ENCODE data around the gene EPN3.
A peak's percentile ranks its signal among the peaks of the same experiment; 100 is the strongest.

EPN3 gene

DNA sequence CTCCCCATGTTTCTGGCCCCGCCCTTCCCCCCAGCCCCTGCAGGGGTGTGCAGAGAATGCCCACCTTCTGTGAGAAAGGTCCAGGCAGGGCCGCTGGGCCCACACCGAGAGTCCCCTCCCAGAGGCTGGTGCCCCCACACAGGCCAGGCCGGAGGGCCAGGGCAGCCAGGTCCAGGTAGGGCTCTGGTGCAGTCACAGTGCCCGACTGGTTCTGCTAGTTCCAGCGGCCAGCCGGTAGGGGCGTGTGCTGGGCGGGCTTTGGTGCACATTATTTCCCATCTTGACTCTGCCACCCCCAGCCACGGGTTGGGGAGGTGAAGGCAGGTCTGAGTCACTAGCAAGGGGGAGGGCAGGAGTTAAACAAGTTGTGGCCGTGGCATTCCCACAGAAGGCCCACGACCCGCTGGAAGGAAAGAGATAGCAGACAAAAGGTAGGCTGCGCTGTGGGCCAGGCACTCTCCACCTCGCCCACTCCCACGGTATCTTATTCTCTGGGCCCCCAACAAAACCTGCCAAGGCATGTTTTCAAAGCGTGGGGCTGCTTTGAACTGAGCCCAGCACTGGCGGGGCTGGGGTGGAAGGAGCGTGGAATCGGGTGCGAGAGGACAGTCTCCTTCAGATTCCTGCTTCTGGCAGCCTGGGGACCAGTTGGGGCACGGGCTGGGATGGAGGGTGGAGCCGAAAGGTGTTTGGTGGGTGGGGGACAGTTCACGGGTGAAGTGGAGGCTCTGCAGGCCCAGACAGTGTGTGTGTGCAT, 1.9 kb downstream of the EPN3 start:
- peaks cover 0 to 3% of the 10 kb centered on the region in 2 experiments for H3K36me3 ChIP-seq (ENCODE audit: control insufficient read depth in 1 of 2, insufficient read depth in 2 of 2, low read depth in 1 of 2, low read length in 2 of 2)
- no peak overlapping the region for H2BK120ac ChIP-seq (ENCODE audit: low read depth, low read length)
- no peak overlapping the region for H3K4ac ChIP-seq (ENCODE audit: low read depth in 1 of 2, low read length in 2 of 2)
- no peak overlapping the region for H4K8ac ChIP-seq (ENCODE audit: low read length)
- H3K27me3 ChIP-seq (ENCODE audit: control insufficient read depth in 1 of 2, insufficient read depth in 1 of 2, low read length in 2 of 2): peaks cover 34 to 63% of the 10 kb centered on the region in 2 experiments
- no peak overlapping the region for H3K27ac ChIP-seq (ENCODE audit: low read length, poor library complexity, severe bottlenecking)
- H2AFZ ChIP-seq (ENCODE audit: low read depth, low read length): no peak overlapping the region
- H4K91ac ChIP-seq (ENCODE audit: low read length): no peak overlapping the region
- H2BK5ac ChIP-seq (ENCODE audit: low read depth, low read length, poor library complexity, severe bottlenecking): no peak overlapping the region
- no peak overlapping the region for H3K14ac ChIP-seq (ENCODE audit: low read length in 2 of 2)
- no peak overlapping the region for H2AK5ac ChIP-seq (ENCODE audit: low read length, severe bottlenecking)
- H3K18ac ChIP-seq (ENCODE audit: low read depth in 1 of 2, low read length in 2 of 2): peak overlapping the region; percentile 23 to 46
- no peaks in the 10 kb centered on the region for H3K9me3 ChIP-seq (ENCODE audit: control insufficient read depth, low read length)
- H3K9ac ChIP-seq (ENCODE audit: low read length): no peak overlapping the region
- 50% methylated on average over 22 of the region's 24 CpGs for WGBS
- H3K4me3 ChIP-seq (ENCODE audit: insufficient read depth in 1 of 2, low read depth in 1 of 2, low read length in 2 of 2): no peak overlapping the region
- H3K79me1 ChIP-seq (replicated peaks; ENCODE audit: low read length, poor library complexity, severe bottlenecking): no peaks in the 10 kb centered on the region
- H3K4me1 ChIP-seq (ENCODE audit: control insufficient read depth, insufficient read depth, low read depth, low read length): peaks cover 29% of the 10 kb centered on the region
- no peak overlapping the region for H2BK12ac ChIP-seq (ENCODE audit: low read length in 2 of 2)
- no peak overlapping the region for H2BK15ac ChIP-seq (ENCODE audit: low read depth, poor library complexity, severe bottlenecking)
- peak overlapping the region; percentile 12 for H3K4me2 ChIP-seq (ENCODE audit: low read length, poor library complexity, severe bottlenecking)
- peak; percentile 34 for DNase-seq
- no peak overlapping the region for H3K23ac ChIP-seq (ENCODE audit: low read length in 2 of 2)

DNA sequence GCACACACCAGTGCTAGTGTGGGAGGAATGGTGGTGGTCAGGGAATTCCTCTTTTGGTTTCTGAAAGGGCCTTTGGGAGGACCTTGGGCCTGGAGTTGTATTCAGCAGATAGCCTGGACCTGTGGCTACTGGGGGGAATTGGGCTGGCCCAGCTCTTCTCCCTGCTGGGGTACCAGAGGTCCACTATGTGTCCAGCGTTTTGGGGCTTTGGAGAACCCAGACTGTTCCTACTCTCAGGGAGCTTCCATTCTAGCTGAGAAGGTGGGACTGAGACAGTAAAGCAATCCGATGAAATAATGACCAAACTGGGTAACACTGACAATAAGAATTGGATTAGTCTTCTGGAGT, 2.4 kb downstream of the EPN3 start:
- Histone ChIP-seq H3K79me1 (replicated peaks; ENCODE audit: low read length, poor library complexity, severe bottlenecking) (no peaks in the 10 kb centered on the region), H3K9me3 (ENCODE audit: control insufficient read depth, low read length) (no peaks in the 10 kb centered on the region), H2BK5ac (ENCODE audit: low read depth, low read length, poor library complexity, severe bottlenecking) (no peak overlapping the region), H2AK5ac (ENCODE audit: low read length, severe bottlenecking) (no peak overlapping the region), H3K4me1 (ENCODE audit: control insufficient read depth, insufficient read depth, low read depth, low read length) (peaks cover 29% of the 10 kb centered on the region), H2BK120ac (ENCODE audit: low read depth, low read length) (no peak overlapping the region), H2BK15ac (ENCODE audit: low read depth, poor library complexity, severe bottlenecking) (no peak overlapping the region), H3K4me2 (ENCODE audit: low read length, poor library complexity, severe bottlenecking) (no peak overlapping the region), H4K8ac (ENCODE audit: low read length) (no peak overlapping the region), H3K4me3 (ENCODE audit: insufficient read depth in 1 of 2, low read depth in 1 of 2, low read length in 2 of 2) (no peak overlapping the region), H2BK12ac (ENCODE audit: low read length in 2 of 2) (no peak overlapping the region), H3K4ac (ENCODE audit: low read depth in 1 of 2, low read length in 2 of 2) (no peak overlapping the region), H3K23ac (ENCODE audit: low read length in 2 of 2) (no peak overlapping the region), H3K9ac (ENCODE audit: low read length) (no peak overlapping the region), H4K91ac (ENCODE audit: low read length) (no peak overlapping the region), H2AFZ (ENCODE audit: low read depth, low read length) (no peak overlapping the region), H3K18ac (ENCODE audit: low read depth in 1 of 2, low read length in 2 of 2) (no peak overlapping the region), H3K27ac (ENCODE audit: low read length, poor library complexity, severe bottlenecking) (no peak overlapping the region), H3K27me3 (ENCODE audit: control insufficient read depth in 1 of 2, insufficient read depth in 1 of 2, low read length in 2 of 2) (peaks cover 29 to 58% of the 10 kb centered on the region in 2 experiments), H3K14ac (ENCODE audit: low read length in 2 of 2) (no peak overlapping the region), H3K36me3 (ENCODE audit: control insufficient read depth in 1 of 2, insufficient read depth in 2 of 2, low read depth in 1 of 2, low read length in 2 of 2) (peaks cover 0 to 3% of the 10 kb centered on the region in 2 experiments)
- 92% methylated on average over 2 of the region's 2 CpGs for WGBS
- DNase-seq: no peak

DNA sequence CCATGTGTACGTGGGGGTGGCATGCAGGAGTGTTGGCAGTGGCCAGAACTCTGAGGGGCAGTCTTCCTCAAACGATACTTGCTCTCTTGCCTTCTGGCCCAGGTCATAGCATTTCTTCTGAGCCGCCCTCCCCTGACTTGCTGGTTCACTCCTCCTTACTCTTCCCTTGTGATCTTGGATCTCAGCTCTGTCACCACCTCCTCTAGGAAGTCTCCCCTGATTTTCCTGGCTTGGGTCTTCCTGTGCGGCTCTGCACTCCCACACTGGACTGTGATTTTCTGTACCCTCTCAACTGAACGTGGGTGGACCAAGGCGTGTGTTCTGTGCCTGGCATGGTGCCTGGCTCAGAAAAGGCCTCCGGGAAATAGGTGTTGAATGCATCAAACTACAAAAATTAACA, 2.9 kb downstream of the EPN3 start:
- no peak overlapping the region for H3K9ac ChIP-seq (ENCODE audit: low read length)
- H3K4me3 ChIP-seq (ENCODE audit: insufficient read depth in 1 of 2, low read depth in 1 of 2, low read length in 2 of 2): no peak overlapping the region
- H3K18ac ChIP-seq (ENCODE audit: low read depth in 1 of 2, low read length in 2 of 2): no peak overlapping the region
- H3K79me1 ChIP-seq (replicated peaks; ENCODE audit: low read length, poor library complexity, severe bottlenecking): no peaks in the 10 kb centered on the region
- no peak overlapping the region for H2BK12ac ChIP-seq (ENCODE audit: low read length in 2 of 2)
- no peak overlapping the region for H2AK5ac ChIP-seq (ENCODE audit: low read length, severe bottlenecking)
- H4K91ac ChIP-seq (ENCODE audit: low read length): no peak overlapping the region
- H2BK15ac ChIP-seq (ENCODE audit: low read depth, poor library complexity, severe bottlenecking): no peak overlapping the region
- H3K27ac ChIP-seq (ENCODE audit: low read length, poor library complexity, severe bottlenecking): no peak overlapping the region
- H2BK5ac ChIP-seq (ENCODE audit: low read depth, low read length, poor library complexity, severe bottlenecking): no peak overlapping the region
- H3K27me3 ChIP-seq (ENCODE audit: control insufficient read depth in 1 of 2, insufficient read depth in 1 of 2, low read length in 2 of 2): peaks cover 28 to 53% of the 10 kb centered on the region in 2 experiments
- H2BK120ac ChIP-seq (ENCODE audit: low read depth, low read length): no peak overlapping the region
- H4K8ac ChIP-seq (ENCODE audit: low read length): no peak overlapping the region
- H3K14ac ChIP-seq (ENCODE audit: low read length in 2 of 2): no peak overlapping the region
- no peak overlapping the region for H3K23ac ChIP-seq (ENCODE audit: low read length in 2 of 2)
- peaks cover 31% of the 10 kb centered on the region for H3K4me1 ChIP-seq (ENCODE audit: control insufficient read depth, insufficient read depth, low read depth, low read length)
- H3K4me2 ChIP-seq (ENCODE audit: low read length, poor library complexity, severe bottlenecking): no peak overlapping the region
- no peaks in the 10 kb centered on the region for H3K9me3 ChIP-seq (ENCODE audit: control insufficient read depth, low read length)
- no peak overlapping the region for H2AFZ ChIP-seq (ENCODE audit: low read depth, low read length)
- peaks cover 0 to 3% of the 10 kb centered on the region in 2 experiments for H3K36me3 ChIP-seq (ENCODE audit: control insufficient read depth in 1 of 2, insufficient read depth in 2 of 2, low read depth in 1 of 2, low read length in 2 of 2)
- no peak for DNase-seq
- H3K4ac ChIP-seq (ENCODE audit: low read depth in 1 of 2, low read length in 2 of 2): no peak overlapping the region
- WGBS: 87% methylated on average over 6 of the region's 7 CpGs

DNA sequence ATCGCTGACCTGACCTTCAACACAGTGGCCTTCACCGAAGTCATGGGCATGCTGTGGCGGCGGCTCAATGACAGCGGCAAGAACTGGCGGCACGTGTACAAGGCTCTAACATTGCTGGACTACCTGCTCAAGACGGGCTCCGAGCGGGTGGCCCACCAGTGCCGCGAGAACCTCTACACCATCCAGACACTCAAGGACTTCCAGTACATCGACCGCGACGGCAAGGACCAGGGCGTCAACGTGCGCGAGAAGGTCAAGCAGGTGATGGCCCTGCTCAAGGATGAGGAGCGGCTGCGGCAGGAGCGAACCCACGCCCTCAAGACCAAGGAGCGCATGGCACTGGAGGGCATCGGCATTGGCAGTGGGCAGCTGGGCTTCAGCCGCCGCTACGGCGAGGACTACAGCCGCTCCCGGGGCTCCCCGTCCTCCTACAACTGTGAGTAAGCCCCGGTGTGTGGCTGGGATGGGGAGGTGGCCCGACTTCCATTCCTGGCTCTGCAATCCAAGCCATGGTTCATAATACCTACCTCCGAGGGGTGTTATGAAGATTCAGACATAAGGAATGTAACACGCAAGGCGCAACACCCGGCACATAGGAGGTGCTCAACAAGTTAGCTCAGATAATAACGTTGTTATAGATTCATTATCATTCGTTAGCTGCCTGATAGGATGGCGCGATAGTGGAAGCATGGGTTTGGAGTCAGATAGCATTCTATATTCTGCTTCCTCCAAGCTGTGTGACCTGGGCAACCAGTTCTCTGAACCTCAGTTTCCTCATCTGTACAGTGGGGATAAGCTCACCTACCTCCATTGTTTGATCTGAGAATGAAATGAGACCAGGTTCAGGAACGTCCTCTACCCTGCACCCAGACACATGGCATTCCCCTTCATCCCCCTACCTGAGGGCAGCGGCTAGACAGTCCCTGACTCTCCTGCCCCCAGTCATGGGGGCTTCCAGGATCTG, 4.4 kb downstream of the EPN3 start:
- Histone ChIP-seq H3K36me3 (ENCODE audit: control insufficient read depth in 1 of 2, insufficient read depth in 2 of 2, low read depth in 1 of 2, low read length in 2 of 2) (peaks cover 0 to 3% of the 10 kb centered on the region in 2 experiments), H3K4me2 (ENCODE audit: low read length, poor library complexity, severe bottlenecking) (no peak overlapping the region), H3K14ac (ENCODE audit: low read length in 2 of 2) (no peak overlapping the region), H3K9ac (ENCODE audit: low read length) (no peak overlapping the region), H3K4ac (ENCODE audit: low read depth in 1 of 2, low read length in 2 of 2) (no peak overlapping the region), H3K23ac (ENCODE audit: low read length in 2 of 2) (no peak overlapping the region), H3K4me1 (ENCODE audit: control insufficient read depth, insufficient read depth, low read depth, low read length) (peaks cover 40% of the 10 kb centered on the region), H2AK5ac (ENCODE audit: low read length, severe bottlenecking) (no peak overlapping the region), H3K27me3 (ENCODE audit: control insufficient read depth in 1 of 2, insufficient read depth in 1 of 2, low read length in 2 of 2) (peaks cover 19 to 39% of the 10 kb centered on the region in 2 experiments), H2BK15ac (ENCODE audit: low read depth, poor library complexity, severe bottlenecking) (no peak overlapping the region), H3K9me3 (ENCODE audit: control insufficient read depth, low read length) (no peaks in the 10 kb centered on the region), H3K27ac (ENCODE audit: low read length, poor library complexity, severe bottlenecking) (no peak overlapping the region), H4K8ac (ENCODE audit: low read length) (no peak overlapping the region), H2BK5ac (ENCODE audit: low read depth, low read length, poor library complexity, severe bottlenecking) (no peak overlapping the region), H3K4me3 (ENCODE audit: insufficient read depth in 1 of 2, low read depth in 1 of 2, low read length in 2 of 2) (no peak overlapping the region), H3K79me1 (replicated peaks; ENCODE audit: low read length, poor library complexity, severe bottlenecking) (no peaks in the 10 kb centered on the region), H2BK120ac (ENCODE audit: low read depth, low read length) (no peak overlapping the region), H4K91ac (ENCODE audit: low read length) (no peak overlapping the region), H2AFZ (ENCODE audit: low read depth, low read length) (no peak overlapping the region), H3K18ac (ENCODE audit: low read depth in 1 of 2, low read length in 2 of 2) (no peak overlapping the region), H2BK12ac (ENCODE audit: low read length in 2 of 2) (no peak overlapping the region)
- WGBS: 96% methylated on average over 45 of the region's 45 CpGs
- no peak for DNase-seq

Measured in mesenchymal stem cell (in vitro differentiated cells and primary cell).